Transverse colon (tissue), 4 donors: ENCODE data around the gene CHST15.

Experiments
- EP300 ChIP-seq: sonication (generic); formaldehyde crosslinking; IDR thresholded peaks from one replicate; pipeline ENCODE4 v1.6.1; 2017; ENCODE audit warnings: antibody characterized with exemption, low read depth
- POLR2A ChIP-seq: fragments of 450-650 bp; IDR thresholded peaks from one replicate; pipeline ENCODE4 v1.6.1; 2016; ENCODE audit warnings: antibody characterized with exemption, mild to moderate bottlenecking, moderate library complexity
- POLR2AphosphoS5 ChIP-seq, 3 donors: sonication (generic); formaldehyde crosslinking; IDR thresholded peaks; one replicate each; pipeline ENCODE4 v1.6.1; 2016; ENCODE audit warnings: antibody characterized with exemption in 3 of 3
- TF ChIP-seq, protein P1 (sequence below), 5 experiments: fragments of 200-600 bp in 3 of 5; fragments of 450-650 bp in 2 of 5; sonication (generic) in 3 of 5; IDR thresholded peaks; 1 replicate in 2 of 5; 2 replicates in 3 of 5; pipeline ENCODE4 v1.5.1; 2016 to 2017; ENCODE audit warnings: antibody characterized with exemption in 5 of 5, inconsistent platforms in 3 of 5, mild to moderate bottlenecking in 2 of 5, moderate library complexity in 1 of 5

DNA sequence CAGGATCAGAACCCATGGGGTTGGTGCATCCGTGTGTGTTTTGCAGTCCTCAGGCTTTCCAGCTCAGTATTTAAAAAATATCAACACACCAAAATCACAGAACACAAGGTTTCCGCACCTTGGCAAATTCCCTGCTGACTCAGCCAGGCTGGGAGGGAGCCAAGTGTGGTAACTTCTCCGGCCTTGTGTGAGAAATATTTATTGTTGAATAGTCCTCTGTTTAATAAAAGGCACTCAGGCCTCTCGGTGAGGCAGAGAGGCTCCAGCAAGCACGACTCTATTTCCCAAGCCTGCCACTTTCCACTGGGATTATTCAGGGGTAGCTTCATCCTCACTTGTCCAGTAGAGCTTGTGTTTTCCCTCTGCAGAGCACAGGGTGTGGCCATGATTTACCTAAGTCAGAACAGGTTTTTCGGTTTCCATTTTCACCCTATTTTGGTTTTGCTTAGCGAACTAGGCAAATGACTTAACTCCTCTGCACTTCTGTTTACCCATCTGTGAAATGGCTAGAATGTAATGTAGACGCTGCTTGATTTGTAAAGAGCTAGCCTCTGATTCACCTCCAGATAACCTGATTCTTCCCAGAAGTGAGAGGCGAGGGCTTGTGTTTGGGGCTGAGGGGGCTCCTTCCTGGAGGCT, 13.0 kb upstream of the CHST15 start:
- TF ChIP-seq, protein P1, sequence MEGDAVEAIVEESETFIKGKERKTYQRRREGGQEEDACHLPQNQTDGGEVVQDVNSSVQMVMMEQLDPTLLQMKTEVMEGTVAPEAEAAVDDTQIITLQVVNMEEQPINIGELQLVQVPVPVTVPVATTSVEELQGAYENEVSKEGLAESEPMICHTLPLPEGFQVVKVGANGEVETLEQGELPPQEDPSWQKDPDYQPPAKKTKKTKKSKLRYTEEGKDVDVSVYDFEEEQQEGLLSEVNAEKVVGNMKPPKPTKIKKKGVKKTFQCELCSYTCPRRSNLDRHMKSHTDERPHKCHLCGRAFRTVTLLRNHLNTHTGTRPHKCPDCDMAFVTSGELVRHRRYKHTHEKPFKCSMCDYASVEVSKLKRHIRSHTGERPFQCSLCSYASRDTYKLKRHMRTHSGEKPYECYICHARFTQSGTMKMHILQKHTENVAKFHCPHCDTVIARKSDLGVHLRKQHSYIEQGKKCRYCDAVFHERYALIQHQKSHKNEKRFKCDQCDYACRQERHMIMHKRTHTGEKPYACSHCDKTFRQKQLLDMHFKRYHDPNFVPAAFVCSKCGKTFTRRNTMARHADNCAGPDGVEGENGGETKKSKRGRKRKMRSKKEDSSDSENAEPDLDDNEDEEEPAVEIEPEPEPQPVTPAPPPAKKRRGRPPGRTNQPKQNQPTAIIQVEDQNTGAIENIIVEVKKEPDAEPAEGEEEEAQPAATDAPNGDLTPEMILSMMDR (IDR thresholded peaks at IDR 0.05) = no peak
- TF ChIP-seq POLR2A = no peak
- no peak for TF ChIP-seq EP300
- TF ChIP-seq POLR2AphosphoS5 (IDR thresholded peaks at IDR 0.05) = peak; percentile 12 to 57 (median 40)
